RWPE1 (cell line): Measurements from ENCODE around the gene INPP5A.

Experiments
- CTCF ChIA-PET: fragments of 350-600 bp; sonication (Branson Sonifier 250); formaldehyde crosslinking; extraction: SDS; loops from one replicate; lab custom pipeline; 2021; lab: Yijun Ruan, JAX
- POLR2A ChIA-PET: fragments of 400-600 bp; formaldehyde crosslinking; extraction: SDS; loops from one replicate; lab custom pipeline; 2020; ENCODE audit warnings: antibody characterized with exemption; ENCODE audit not compliant: low non-redundant PET; lab: Yijun Ruan, JAX
- DNase-seq: peaks from one replicate; pipeline ENCODE4 v3.0.0; 2012; ENCODE audit warnings: low spot score
- H3K27ac ChIP-seq: fragments of 450-650 bp; 2 replicates; pipeline ENCODE4 v1.5.1; 2017
- CTCF ChIP-seq: fragments of 450-650 bp; conservative IDR thresholded peaks from 2 replicates; pipeline ENCODE4 v1.5.1; 2017; ENCODE audit warnings: low read depth, mild to moderate bottlenecking

INPP5A gene

GRCh38 chr10:132519382-132520176 is 18.0 kb upstream of the INPP5A start:
- DNase-seq = no peak
- CTCF ChIA-PET = interaction anchor here (0.7 to 0.8 kb wide), 2 partner anchors 17 to 588 kb away, joined by 3 read pairs; no protein-coding TSS in a partner anchor
- no peak for TF ChIP-seq CTCF
- H3K27ac ChIP-seq = no peak overlapping the region
- POLR2A ChIA-PET = no interaction called here

GRCh38 chr10:132520177-132520811 is 17.3 kb upstream of the INPP5A start:
- TF ChIP-seq CTCF = no peak
- ChIA-PET CTCF (no interaction called here), POLR2A (no interaction called here)
- no peak overlapping the region for H3K27ac ChIP-seq
- no peak for DNase-seq

GRCh38 chr10:132521041-132521465 is 16.5 kb upstream of the INPP5A start:
- CTCF ChIA-PET = no interaction called here
- no peak overlapping the region for H3K27ac ChIP-seq
- TF ChIP-seq CTCF = no peak
- POLR2A ChIA-PET = no interaction called here
- no peak for DNase-seq

- ChIA-PET CTCF (interaction anchor here (0.6 to 0.7 kb wide), 2 partner anchors 37 to 182 kb away, joined by 4 to 10 read pairs; no protein-coding TSS in a partner anchor), POLR2A (no interaction called here)
- no peak for DNase-seq
- H3K27ac ChIP-seq = no peak overlapping the region
- no peak for TF ChIP-seq CTCF
These were observed 16.0 kb upstream of the INPP5A start for GRCh38 chr10:132521466-132522102.

- POLR2A ChIA-PET = no interaction called here
- no peak overlapping the region for H3K27ac ChIP-seq
- TF ChIP-seq CTCF = no peak
- CTCF ChIA-PET = no interaction called here
- no peak for DNase-seq
These were observed 14.8 kb upstream of the INPP5A start for GRCh38 chr10:132522521-132523411.
